HG02840 (cell line): ENCODE data around the gene ARHGAP12.
"Not testable (repeated sequence)": the region's sequence is repeated elsewhere in the genome, so short reads cannot be mapped to it uniquely, and the experiment has no call there.

ENCODE experiments used
- ATAC-seq: cut with Tn5 transposase; IDR thresholded peaks from one replicate; pipeline ENCODE4 v1.9.1; 2021; ENCODE audit warnings: mild to moderate bottlenecking, moderate library complexity, moderate number of reproducible peaks; ENCODE audit not compliant: unreplicated experiment, low FRiP score

ARHGAP12 gene, protein sequence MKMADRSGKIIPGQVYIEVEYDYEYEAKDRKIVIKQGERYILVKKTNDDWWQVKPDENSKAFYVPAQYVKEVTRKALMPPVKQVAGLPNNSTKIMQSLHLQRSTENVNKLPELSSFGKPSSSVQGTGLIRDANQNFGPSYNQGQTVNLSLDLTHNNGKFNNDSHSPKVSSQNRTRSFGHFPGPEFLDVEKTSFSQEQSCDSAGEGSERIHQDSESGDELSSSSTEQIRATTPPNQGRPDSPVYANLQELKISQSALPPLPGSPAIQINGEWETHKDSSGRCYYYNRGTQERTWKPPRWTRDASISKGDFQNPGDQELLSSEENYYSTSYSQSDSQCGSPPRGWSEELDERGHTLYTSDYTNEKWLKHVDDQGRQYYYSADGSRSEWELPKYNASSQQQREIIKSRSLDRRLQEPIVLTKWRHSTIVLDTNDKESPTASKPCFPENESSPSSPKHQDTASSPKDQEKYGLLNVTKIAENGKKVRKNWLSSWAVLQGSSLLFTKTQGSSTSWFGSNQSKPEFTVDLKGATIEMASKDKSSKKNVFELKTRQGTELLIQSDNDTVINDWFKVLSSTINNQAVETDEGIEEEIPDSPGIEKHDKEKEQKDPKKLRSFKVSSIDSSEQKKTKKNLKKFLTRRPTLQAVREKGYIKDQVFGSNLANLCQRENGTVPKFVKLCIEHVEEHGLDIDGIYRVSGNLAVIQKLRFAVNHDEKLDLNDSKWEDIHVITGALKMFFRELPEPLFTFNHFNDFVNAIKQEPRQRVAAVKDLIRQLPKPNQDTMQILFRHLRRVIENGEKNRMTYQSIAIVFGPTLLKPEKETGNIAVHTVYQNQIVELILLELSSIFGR

DNA sequence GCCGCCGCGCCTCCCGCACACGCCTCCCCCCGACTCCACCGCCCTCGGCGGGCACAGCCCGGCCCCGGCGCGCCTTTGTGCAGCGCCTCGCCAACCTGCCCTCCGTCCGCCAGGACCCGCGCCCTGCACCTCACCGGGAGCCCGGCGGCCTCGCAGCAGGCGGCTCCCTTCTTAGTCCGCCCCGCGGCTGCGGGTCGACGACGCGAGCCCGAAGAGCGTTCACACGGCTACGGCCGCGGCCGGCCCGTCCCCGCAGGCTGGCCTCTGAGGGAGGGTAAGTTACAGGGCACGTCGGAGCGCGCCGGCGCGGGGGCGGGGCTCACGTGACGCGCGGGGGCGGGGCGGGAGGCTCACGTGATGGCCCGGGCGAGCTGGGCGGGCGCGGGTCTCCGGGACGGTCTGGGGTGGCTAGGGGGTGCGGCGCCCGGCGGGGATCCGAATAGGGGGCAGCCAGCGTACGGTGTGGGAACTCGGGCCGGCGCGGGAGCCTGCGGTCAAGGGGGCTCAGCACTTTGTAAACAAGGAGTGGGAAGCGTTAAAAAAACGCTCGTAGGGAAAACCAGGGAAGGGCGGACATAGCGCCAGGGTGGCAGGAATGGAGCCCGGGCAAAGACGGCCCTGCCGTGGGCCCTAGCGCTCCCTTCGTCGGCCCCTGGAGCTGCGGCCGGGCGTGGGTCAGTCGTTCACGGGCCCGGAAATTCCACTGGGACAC, at the start of gene ARHGAP12:
Gene ARHGAP12 (minus strand): TSS at position 283 of the 712 bp plus-strand sequence. CDS start 19,976 bp downstream, outside the sequence.
- peak; percentile 72 for ATAC-seq

DNA sequence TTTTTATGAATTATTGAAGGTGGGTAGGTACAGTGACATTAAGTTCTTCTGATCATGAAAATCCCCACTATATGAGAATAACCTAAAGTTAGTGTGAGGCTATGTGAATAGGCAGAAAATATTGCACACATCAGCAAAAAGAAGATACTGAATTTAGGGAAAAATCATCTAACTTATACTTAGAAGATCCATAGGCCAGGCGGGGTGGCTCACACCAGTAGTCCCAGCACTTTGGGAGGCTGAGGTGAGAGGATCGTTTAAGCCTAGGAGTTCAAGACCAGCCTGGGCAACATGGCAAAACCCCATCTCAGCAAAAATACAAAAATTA, 49.5 kb upstream of the ARHGAP12 start:
- no peak for ATAC-seq

DNA sequence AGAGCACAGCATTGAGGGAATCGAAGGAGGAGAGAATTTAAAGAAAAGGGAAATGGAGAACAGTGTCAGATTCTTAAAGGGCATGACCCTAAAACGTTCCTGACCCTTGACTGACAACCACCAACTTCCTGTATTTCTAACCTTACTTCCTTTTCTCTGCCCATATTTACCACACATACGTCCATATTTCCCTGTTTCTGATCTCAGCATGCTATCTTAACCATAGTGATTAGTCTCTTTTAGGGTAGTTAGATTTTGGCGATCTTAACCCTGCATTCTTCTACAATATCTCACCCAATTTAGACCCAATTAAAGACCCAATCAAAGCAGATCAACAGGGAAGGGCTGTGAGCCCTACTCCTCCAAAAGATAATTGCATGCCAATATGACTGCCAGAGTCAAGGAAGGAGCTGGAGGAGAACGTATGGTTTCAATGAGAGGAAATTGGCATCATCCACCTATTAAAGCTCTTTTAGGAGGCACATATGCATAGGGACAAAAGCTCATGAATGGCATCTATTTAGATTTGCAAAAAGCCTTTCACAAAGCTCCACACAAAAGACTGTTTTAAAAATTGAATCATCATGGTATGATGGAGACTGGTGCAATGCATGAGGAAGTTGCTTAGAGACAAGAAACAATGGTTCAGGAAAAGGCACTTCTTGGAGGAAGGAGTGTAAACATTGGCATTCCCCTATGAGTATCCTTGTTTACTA, 49.0 kb upstream of the ARHGAP12 start:
- no peak for ATAC-seq

DNA sequence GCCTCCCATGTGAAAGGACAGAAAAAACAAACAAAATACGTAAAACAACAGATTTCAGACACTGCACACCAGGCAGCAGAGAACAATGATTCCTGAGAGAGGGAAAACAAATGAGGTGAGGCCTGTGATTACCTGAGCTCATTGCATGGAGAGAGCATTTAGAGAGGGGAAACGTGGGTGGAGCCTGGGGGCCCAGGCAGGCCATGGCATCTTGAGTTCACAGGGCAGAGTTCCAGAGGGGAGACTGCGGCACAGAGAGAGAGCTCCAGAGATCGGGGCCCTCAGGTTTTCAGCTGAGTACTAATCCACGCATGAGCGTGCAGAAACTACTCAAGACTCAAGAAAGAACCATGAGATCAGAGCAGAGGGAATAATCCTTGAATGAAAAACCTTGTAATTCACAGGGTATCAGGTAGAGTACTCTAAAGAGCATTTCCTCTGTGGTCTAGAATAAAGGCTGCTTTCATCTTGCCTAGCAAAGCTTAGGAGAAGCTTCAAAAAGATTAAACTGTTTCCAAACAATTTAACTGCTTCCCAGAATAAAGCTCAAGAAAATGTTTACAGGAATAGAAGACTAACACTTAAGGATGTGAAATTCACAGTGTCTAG, 46.6 kb upstream of the ARHGAP12 start:
- no peak for ATAC-seq

DNA sequence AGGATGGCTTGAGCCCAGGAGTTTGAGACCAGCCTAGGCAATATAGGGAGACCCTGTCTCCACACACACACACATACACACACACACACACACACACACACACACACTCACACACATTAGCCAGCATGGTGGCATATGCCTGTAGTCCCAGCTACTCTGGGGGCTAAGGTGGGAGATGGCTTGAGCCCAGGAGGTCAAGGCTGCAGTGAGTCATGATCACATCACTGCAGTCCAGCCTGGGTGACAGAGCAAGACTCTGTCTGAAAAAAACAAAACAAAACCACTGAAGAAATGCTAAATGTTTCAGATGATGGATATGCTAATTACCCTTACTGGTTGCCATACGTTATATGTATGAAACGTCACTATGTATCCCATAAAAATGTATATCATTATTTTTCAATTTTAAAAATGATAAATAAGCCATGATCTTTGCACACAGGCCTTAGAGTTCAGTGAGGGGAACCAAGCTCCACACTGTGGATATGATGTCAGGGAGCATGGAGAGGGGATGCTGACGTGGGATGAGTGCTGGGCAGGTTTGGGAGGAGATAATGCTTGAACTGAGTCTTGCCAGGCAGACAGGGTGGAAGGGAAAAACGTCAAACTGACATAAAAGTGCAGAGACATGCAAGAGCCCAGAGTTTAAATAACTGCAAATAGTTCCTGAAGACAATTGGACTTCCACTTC, 45.9 kb upstream of the ARHGAP12 start:
- ATAC-seq: no peak

DNA sequence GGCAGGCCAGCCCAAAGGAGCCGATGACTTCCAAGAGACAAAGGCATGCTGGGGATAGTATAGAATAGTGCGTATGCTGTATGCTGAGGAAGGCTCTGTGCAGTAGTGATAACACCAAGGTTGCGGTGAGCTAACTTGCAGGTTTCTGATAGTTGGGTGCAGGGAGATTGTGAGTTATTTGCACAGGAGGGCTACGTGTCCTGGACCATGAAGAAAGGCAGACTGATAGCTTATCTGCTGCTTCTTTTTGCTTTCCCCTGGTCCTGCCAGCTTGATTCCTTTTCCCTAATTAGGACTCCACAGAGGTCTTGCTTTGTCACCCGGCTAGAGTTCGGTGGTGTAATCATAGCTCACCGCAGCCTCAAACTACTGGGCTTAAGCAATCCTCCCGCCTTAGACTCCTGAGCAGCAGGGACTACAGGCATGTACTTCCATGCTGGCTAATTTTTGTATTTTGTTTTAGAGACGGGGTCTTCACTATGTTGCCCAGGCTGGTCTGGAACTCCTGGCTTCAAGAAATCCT, 43.9 kb upstream of the ARHGAP12 start:
- ATAC-seq: no peak

DNA sequence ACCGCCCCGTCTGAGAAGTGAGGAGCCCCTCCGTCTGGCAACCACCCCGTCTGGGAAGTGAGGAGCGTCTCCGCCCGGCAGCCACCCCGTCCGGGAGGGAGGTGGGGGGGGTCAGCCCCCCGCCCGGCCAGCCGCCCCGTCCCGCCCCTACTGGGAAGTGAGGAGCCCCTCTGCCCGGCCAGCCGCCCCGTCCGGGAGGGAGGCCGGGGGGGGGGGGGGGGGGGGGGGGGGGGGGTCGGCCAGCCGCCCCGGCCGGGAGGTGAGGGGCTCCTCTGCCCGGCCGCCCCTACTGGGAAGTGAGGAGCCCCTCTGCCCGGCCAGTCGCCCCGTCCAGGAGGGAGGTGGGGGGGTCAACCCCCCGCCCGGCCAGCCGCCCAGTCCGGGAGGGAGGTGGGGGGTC, 41.2 kb upstream of the ARHGAP12 start:
- ATAC-seq: not testable (repeated sequence)

DNA sequence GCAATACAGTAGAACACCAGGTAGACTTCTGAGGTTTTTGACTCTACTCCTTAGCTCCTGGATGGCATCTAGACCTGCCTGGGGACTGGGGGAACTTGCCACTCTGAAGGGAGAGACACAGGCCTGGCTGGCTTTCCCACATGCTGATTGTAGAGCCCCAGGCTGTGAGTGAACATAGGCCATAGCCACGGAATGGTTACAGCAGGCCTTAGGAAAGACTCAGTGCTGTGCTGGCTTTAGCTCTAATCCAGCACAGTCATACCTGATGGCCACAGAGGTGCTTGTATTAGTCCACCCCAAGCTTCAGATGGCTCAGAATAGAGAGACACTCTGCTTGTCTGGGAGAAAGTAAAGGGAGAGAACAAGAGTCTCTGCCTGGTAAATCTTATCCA, 35.0 kb upstream of the ARHGAP12 start:
- no peak for ATAC-seq

DNA sequence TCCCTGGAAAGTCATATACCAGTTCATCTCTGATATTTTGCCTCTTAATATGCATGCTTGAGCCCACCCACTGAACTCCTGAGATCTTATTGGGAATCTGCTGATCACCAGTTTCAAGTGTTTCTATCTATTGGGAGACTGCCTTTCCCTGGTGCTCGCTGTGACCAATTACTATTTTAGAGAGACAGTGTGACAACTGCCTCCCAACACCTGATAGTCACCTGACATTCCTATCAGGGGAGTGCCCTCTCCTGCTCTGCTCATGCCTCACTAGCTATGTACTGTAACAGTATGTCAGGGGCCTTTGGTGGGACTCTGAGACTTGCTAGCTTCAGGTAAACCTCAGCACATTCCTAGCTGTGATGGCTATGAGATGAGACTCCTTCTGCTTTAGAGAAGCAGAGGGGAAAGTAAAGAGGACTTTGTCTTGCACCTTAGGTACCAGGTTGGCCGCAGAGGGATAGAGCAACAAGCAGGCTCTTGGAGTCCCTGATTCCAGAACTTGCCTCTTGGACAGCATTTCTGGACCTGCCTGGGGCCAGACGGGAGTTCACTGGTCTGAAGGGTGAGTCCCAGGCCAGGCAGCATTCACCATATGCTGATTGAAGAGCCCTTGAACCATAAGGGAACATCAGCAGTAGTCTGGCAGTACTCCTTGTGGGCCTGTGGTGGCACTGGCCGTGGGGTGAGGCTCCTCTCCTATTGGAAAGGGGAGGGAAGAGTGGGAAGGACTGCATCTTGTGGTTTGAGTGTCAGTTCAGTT, 34.4 kb upstream of the ARHGAP12 start:
- ATAC-seq: no peak

DNA sequence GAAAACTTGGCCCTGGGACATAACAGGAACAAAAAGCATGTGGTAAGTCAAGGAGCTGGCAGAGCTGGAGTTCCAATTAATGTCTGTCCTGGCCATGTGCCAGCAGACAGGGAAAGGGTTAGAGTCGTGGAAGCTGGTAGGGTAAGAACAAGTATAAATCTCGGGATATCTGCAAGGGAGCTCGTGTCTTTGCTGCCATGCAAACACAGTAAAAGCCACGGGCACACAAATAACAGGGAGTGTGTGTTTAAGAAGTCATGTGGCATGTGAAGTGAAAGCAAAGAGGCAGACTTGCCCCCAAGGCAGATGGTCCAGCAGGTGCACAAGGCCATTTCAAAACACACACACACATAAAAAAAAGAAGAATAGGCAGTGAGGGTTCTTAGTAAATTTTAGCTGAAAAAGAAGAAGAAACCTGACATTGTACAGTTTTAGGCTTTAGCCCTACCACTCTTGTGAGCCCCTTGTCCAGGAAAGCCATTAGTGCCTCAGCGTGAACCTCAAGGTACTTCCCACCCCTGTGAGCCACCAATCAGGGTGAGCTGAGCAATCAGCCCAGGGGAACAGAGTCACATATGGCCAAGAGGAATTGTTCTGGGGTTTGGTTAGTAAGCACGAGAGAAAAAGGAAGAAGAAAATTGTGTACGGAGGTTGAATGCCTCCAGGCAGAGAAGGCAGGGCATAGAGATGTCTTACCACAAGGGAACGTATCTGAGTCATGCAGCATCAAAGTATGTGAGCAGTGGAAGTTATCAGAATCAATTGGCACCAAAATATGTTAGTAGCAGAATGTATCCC, 32.8 kb upstream of the ARHGAP12 start:
- ATAC-seq: peak; percentile 67

DNA sequence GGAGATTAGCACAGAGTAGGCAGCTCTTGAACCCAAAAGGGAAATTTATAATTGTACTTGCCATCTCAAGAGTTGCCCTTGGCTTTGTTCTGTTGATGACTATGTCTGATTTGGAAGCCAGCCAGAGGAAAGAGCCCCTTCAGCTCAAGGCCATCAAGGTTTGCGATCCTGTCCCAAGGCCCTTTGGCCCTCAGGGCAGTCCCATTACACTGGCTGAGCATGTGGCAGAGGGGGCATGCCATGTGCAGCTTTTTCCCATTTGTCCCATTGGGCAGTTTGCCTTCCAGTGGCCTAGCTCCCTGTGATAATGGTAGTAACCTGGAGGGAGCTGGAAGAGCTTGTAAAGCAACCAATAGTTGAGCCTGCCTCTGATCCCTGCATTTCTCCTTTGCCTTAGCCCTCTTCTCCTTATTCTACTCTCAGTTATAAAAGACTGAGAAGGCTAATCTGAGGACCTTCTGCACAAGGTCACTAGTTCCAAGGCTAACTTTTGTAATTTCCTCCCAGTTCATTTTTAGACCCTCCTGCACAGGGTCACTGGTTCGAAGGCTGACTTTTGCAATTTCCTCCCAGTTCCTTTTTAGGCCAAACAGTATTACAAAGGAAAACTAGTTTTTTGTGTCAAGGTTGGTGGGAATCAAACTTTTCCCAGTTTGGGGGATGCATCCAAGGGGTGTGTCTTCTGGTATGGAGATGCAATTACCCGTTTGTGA, 31.0 kb upstream of the ARHGAP12 start:
- no peak for ATAC-seq

DNA sequence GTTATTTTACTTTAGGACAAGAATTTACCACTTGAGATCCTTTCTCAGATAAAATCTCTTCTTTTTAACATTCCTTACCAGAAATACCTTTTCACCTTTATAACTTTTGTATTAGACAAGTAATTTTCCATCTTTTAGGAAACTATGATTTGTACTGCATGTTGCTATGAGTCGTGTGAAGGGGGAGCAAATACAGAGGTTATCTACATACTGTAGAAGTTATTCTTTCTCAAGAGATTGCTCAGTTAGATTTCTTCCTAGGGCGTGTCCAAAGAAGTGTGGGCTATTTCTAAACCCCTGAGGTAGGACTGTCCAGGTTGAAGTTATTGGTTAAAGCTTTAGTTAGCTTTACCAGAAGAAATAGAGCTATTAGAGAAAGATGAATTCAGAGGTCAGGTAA, 30.2 kb upstream of the ARHGAP12 start:
- ATAC-seq: no peak

DNA sequence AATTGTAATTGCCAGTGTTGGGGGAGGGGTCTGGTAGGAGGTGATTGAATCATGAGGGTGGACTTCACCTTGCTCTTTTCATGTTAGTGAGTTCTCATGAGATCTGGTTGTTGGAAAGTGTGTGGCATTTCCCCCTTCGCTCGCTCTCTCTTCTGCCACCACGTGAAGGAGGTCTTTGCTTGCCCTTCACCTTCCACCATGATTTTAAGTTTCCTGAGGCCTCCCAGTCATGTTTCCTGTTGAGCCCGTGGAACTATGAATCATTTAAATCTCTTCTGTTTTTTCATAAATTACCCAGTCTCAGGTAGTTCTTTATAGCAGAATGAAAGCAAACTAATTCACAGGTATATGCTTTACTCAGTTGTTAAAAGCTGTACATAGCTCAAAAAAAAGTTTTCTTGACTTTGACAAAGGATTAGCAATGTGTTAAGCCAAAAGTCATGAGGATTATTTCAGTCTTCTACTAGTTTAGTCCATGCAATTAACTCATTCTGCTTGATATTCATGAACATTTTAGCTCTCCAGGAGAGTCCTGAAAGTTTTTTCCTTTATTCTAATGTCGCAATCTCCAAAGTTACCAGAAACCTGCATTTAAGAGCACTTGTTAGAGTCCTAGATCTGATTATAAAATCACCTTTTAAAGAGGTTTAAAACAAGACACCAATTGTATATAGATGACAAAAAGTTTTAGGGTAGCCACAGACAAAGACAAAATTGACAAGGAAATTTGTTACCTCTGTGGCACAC, 27.7 kb upstream of the ARHGAP12 start:
- ATAC-seq: no peak

DNA sequence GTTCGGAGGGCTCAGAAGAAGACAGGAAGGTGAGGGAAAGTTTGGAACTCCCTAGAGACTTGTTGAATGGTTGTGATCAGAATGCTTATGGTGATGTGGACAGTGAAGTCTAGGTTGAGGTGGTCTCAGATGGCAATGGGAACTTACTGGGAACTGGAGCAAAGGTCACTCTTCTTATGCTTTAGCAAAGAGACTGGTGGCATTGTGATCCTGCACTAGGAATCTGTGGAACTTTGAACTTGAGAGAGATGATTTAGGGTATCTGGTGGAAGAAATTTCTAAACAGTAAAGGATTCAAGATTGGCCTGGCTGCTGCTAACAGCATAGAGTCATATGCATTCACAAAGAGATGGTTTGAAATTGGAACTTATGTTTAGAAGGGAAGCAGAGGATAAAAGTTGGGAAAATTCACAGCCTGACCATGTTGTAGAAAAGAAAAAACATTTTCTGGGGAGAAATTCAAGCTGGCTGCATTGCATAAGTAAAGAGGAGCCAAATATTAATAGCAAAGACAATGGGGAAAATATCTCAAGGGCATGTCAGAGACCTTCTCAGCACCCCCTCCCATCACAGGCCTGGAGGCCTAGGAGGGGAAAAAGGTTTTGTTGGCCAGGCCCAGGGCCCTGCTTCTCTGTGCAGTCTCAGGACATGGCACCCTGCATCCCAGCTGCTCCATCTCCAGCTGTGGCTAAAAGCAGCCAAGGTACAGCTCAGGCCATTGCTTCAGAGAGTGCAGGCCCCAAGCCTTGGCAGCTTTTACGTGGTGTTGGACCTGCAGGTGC, 26.0 kb upstream of the ARHGAP12 start:
- no peak for ATAC-seq

DNA sequence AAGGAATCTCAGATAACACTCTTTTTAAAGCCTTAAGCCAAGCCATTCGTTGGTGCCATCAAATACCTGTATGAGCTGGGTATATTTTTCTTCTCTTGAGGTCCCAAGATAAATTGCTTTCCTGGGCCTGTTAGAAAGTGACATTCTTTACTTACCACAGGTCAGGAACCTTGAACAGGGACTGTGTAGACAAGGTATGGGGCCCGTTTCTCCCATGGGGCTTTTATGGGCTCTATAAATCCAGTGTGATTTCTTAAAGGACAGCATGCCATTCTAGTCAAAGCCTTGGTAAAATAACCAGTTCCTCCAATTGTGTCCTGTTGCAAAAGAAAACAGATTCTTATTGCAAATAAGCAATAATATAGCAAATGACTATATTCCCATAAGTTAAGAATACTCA, 24.8 kb upstream of the ARHGAP12 start:
- ATAC-seq: no peak

DNA sequence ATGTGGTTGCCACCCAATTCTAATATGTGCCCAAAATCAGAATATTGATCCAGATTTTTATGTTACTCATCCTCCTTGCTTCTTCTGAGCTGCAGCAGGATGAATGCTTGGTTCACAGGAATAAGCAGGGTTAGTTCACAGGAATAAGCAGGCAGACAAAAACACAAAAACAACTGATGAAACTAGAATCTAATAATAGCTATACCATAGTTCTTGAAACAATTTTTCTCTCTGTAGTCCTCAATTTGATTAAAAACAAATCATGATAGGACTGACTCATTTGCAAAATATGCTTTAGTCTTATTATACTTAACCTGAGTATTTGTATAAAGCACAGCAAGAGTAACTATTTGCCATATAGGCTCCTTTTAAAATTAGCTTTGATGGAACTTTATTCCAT, 24.4 kb upstream of the ARHGAP12 start:
- ATAC-seq: no peak
